ENCODE measurements around the gene PLXNB2.

- TF ChIP-seq ZFP41 (tag by site-specific recombination; IDR thresholded peaks at IDR 0.05; ENCODE audit: borderline replicate concordance) = no peak
- TF ChIP-seq CTCF (tag by site-specific recombination; IDR thresholded peaks at IDR 0.05) = no peak
- no peak for TF ChIP-seq ZNF146 (tag by site-specific recombination; IDR thresholded peaks at IDR 0.05)
- no peak for TF ChIP-seq ZNF792 (tag by site-specific recombination; IDR thresholded peaks at IDR 0.05)
- no peak for TF ChIP-seq ZBTB21 (tag by site-specific recombination; IDR thresholded peaks at IDR 0.05)
- no peak for TF ChIP-seq SP2 (tag by site-specific recombination; IDR thresholded peaks at IDR 0.05)
- no peak for TF ChIP-seq ZFP37 (tag by site-specific recombination; IDR thresholded peaks at IDR 0.05)
- TF ChIP-seq, protein P1, sequence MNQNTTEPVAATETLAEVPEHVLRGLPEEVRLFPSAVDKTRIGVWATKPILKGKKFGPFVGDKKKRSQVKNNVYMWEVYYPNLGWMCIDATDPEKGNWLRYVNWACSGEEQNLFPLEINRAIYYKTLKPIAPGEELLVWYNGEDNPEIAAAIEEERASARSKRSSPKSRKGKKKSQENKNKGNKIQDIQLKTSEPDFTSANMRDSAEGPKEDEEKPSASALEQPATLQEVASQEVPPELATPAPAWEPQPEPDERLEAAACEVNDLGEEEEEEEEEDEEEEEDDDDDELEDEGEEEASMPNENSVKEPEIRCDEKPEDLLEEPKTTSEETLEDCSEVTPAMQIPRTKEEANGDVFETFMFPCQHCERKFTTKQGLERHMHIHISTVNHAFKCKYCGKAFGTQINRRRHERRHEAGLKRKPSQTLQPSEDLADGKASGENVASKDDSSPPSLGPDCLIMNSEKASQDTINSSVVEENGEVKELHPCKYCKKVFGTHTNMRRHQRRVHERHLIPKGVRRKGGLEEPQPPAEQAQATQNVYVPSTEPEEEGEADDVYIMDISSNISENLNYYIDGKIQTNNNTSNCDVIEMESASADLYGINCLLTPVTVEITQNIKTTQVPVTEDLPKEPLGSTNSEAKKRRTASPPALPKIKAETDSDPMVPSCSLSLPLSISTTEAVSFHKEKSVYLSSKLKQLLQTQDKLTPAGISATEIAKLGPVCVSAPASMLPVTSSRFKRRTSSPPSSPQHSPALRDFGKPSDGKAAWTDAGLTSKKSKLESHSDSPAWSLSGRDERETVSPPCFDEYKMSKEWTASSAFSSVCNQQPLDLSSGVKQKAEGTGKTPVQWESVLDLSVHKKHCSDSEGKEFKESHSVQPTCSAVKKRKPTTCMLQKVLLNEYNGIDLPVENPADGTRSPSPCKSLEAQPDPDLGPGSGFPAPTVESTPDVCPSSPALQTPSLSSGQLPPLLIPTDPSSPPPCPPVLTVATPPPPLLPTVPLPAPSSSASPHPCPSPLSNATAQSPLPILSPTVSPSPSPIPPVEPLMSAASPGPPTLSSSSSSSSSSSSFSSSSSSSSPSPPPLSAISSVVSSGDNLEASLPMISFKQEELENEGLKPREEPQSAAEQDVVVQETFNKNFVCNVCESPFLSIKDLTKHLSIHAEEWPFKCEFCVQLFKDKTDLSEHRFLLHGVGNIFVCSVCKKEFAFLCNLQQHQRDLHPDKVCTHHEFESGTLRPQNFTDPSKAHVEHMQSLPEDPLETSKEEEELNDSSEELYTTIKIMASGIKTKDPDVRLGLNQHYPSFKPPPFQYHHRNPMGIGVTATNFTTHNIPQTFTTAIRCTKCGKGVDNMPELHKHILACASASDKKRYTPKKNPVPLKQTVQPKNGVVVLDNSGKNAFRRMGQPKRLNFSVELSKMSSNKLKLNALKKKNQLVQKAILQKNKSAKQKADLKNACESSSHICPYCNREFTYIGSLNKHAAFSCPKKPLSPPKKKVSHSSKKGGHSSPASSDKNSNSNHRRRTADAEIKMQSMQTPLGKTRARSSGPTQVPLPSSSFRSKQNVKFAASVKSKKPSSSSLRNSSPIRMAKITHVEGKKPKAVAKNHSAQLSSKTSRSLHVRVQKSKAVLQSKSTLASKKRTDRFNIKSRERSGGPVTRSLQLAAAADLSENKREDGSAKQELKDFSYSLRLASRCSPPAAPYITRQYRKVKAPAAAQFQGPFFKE (tag by site-specific recombination; IDR thresholded peaks at IDR 0.05; ENCODE audit: borderline replicate concordance) = no peak
- TF ChIP-seq, protein P2, sequence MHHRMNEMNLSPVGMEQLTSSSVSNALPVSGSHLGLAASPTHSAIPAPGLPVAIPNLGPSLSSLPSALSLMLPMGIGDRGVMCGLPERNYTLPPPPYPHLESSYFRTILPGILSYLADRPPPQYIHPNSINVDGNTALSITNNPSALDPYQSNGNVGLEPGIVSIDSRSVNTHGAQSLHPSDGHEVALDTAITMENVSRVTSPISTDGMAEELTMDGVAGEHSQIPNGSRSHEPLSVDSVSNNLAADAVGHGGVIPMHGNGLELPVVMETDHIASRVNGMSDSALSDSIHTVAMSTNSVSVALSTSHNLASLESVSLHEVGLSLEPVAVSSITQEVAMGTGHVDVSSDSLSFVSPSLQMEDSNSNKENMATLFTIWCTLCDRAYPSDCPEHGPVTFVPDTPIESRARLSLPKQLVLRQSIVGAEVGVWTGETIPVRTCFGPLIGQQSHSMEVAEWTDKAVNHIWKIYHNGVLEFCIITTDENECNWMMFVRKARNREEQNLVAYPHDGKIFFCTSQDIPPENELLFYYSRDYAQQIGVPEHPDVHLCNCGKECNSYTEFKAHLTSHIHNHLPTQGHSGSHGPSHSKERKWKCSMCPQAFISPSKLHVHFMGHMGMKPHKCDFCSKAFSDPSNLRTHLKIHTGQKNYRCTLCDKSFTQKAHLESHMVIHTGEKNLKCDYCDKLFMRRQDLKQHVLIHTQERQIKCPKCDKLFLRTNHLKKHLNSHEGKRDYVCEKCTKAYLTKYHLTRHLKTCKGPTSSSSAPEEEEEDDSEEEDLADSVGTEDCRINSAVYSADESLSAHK (tag by site-specific recombination; IDR thresholded peaks at IDR 0.05) = no peak
Measured at GRCh38 chr22:50300620-50301257, 6.7 kb downstream of the PLXNB2 start.

All from HEK293 (cell line).